ENCODE results near the gene CEP170B. TPM values are rescaled to one million over a fixed set of nuclear protein-coding genes. Genes with fewer than 3 reads are reported as not detected.
"Not testable (repeated sequence)": the region's sequence is repeated elsewhere in the genome, so short reads cannot be mapped to it uniquely, and the experiment has no call there.

Gene CEP170B
- total RNA-seq, 1 donor from 2014 or later = 5.6 TPM

- DNase-seq (ENCODE audit: low read depth in 2 of 2) = no peak
Measured at GRCh38 chr14:104877806-104878550, 12.9 kb downstream of the CEP170B start.

- no peak for DNase-seq (ENCODE audit: low read depth in 2 of 2)
Measured at GRCh38 chr14:104878582-104878981, 13.5 kb downstream of the CEP170B start.

GRCh38 chr14:104879201-104879982 lies 14.3 kb downstream of the CEP170B start:
- DNase-seq (ENCODE audit: low read depth in 2 of 2) = no peak

- DNase-seq (ENCODE audit: low read depth in 2 of 2) = no peak
Measured at GRCh38 chr14:104879983-104880565, 15.0 kb downstream of the CEP170B start.

- no peak for DNase-seq (ENCODE audit: low read depth in 2 of 2)
Measured at GRCh38 chr14:104880584-104881210, 15.6 kb downstream of the CEP170B start.

GRCh38 chr14:104881369-104881979 lies 16.4 kb downstream of the CEP170B start:
- no peak for DNase-seq (ENCODE audit: low read depth in 2 of 2)

GRCh38 chr14:104882325-104882973 lies 17.4 kb downstream of the CEP170B start:
- DNase-seq (ENCODE audit: low read depth in 2 of 2) = no peak

GRCh38 chr14:104882991-104883660 lies 18.1 kb downstream of the CEP170B start:
- DNase-seq (ENCODE audit: low read depth in 2 of 2) = no peak

GRCh38 chr14:104883681-104884361 lies 18.8 kb downstream of the CEP170B start:
- no peak for DNase-seq (ENCODE audit: low read depth in 2 of 2)

GRCh38 chr14:104884381-104884780 lies 19.3 kb downstream of the CEP170B start:
- DNase-seq (ENCODE audit: low read depth in 2 of 2) = not testable (repeated sequence)

GRCh38 chr14:104885031-104885972 lies 20.2 kb downstream of the CEP170B start:
- no peak for DNase-seq (ENCODE audit: low read depth in 2 of 2)

GRCh38 chr14:104885973-104886689 lies 21.1 kb downstream of the CEP170B start:
- DNase-seq (ENCODE audit: low read depth in 2 of 2) = no peak

- no peak for DNase-seq (ENCODE audit: low read depth in 2 of 2)
Measured at GRCh38 chr14:104886690-104887622, 21.9 kb downstream of the CEP170B start.

- no peak for DNase-seq (ENCODE audit: low read depth in 2 of 2)
Measured at GRCh38 chr14:104887623-104888488, 22.8 kb downstream of the CEP170B start.

GRCh38 chr14:104888489-104889374 lies 23.7 kb downstream of the CEP170B start:
- DNase-seq (ENCODE audit: low read depth in 2 of 2) = no peak

Measured in dermis microvascular lymphatic vessel endothelial cell (primary cell).